DND-41 (cell line): ENCODE data around the gene RXFP4.

Source experiments
- CTCF ChIP-seq: IDR thresholded peaks from 2 replicates; pipeline ENCODE4 v1.5.1; 2012; ENCODE audit warnings: borderline replicate concordance, low read length, moderate library complexity, mild to moderate bottlenecking; ENCODE audit not compliant: poor library complexity, severe bottlenecking; ENCODE audit errors: extremely low read depth
- EZH2 ChIP-seq: IDR thresholded peaks from 3 replicates; pipeline ENCODE4 v1.6.1; 2012; ENCODE audit warnings: borderline replicate concordance, low read depth, mild to moderate bottlenecking, moderate library complexity, low read length, inconsistent platforms; ENCODE audit not compliant: severe bottlenecking

GRCh38 chr1:155942578-155943141, 1.2 kb downstream of the RXFP4 start:
- TF ChIP-seq CTCF (no peak), EZH2 (no peak)
